Measurements from ENCODE around the gene FLNC. TPM values are rescaled to one million over a fixed set of nuclear protein-coding genes. Genes with fewer than 3 reads are reported as not detected.

The FLNC gene
- total and polyA plus RNA-seq, 9 of the 15 experiments (the other 6 are each of a cell fraction or from before 2014, with no cell fraction given): 0.90 to 155 (median 28.8) TPM

GRCh38 chr7:128883622-128884448, 53.6 kb downstream of the FLNC start (continued):
- TF ChIP-seq SMARCE1 (IDR thresholded peaks at IDR 0.05) (0 out of 2 replicates have a peak, but pooled peaks have one; percentile 38), UBTF (IDR thresholded peaks at IDR 0.05; ENCODE audit: borderline replicate concordance in 1 of 2, low read depth in 2 of 2, low read length in 2 of 2) (0 out of 4 replicates have a peak, but pooled peaks of 1 of the 2 experiments have one; percentile 37), ZKSCAN1 (IDR thresholded peaks at IDR 0.05; ENCODE audit: low read depth, low read length) (peak; percentile 33; the same call in 1 of the 2 replicates), ZNF583 (CRISPR knock-in tag; IDR thresholded peaks at IDR 0.05) (0 out of 2 replicates have a peak, but pooled peaks have one; percentile 14)

- Histone ChIP-seq H3K4me2 (ENCODE audit: insufficient read depth, low read length) (no peak overlapping the region), H3K9me1 (ENCODE audit: control insufficient read depth, insufficient read depth, low read length) (no peaks in the 10 kb centered on the region), H3K4me3 (no peak overlapping the region), H3K27ac (ENCODE audit: extremely low read depth, low read depth, low read length) (no peak overlapping the region), H3K9ac (ENCODE audit: insufficient read depth in 1 of 2, low read depth in 2 of 2, low read length in 2 of 2) (peak overlapping the region in 1 of 2 experiments; percentile 49; a peak in 2 of 4 replicates), H4K20me1 (replicated peaks; ENCODE audit: control insufficient read depth, insufficient read depth, low read length) (no peaks in the 10 kb centered on the region; the same call in 1 of the 2 replicates), H3K27me3 (ENCODE audit: control insufficient read depth in 2 of 2, insufficient read depth in 2 of 2, low read length in 2 of 2) (peaks cover 2 to 19% of the 10 kb centered on the region in 2 experiments), H3K9me3 (replicated peaks; ENCODE audit: control insufficient read depth, insufficient read depth, low read depth, low read length) (peaks cover 4% of the 10 kb centered on the region), H3K79me2 (ENCODE audit: control insufficient read depth, insufficient read depth, low read length) (no peaks in the 10 kb centered on the region), H3K36me3 (ENCODE audit: control insufficient read depth, insufficient read depth, low read length) (no peaks in the 10 kb centered on the region), H2AFZ (ENCODE audit: low read depth, low read length) (peak overlapping the region; percentile 1; the same call in 1 of the 2 replicates), H3K4me1 (replicated peaks in 1 of 2; ENCODE audit: control insufficient read depth in 2 of 2, insufficient read depth in 2 of 2, low read length in 2 of 2) (peaks cover 0 to 50% of the 10 kb centered on the region in 2 experiments; a peak in 3 of 5 replicates)
- ChIA-PET POLR2A (interaction anchor here (0.5 kb wide), 1 partner anchor 20 kb away, joined by 3 read pairs; no protein-coding TSS in a partner anchor), CTCF (ENCODE audit: low intra/inter-chr PET ratio) (no interaction called here)
- in situ Hi-C loops (cut with MboI): loop anchor here (5.0 kb wide), 2 partner anchors 207 to 272 kb away; no protein-coding TSS in a partner anchor
- ATAC-seq: no peak
- FAIRE-seq: no peak
- no TSS peak for BruUV-seq (replicated peaks)
- intact Hi-C loops (cut with micrococcal nuclease): loop anchor here (5.0 kb wide), 2 partner anchors 92 to 407 kb away; partner anchors contain the start of genes CCDC136 and METTL2B
- WGBS (ENCODE audit: insufficient coverage, low coverage, missing lambda C conversion rate): 30% methylated on average over 26 of the region's 26 CpGs
- DNase-seq (ENCODE audit: extremely low read depth in 1 of 4, low spot score in 3 of 4): no peak
- TF ChIP-seq SRSF7 (optimal IDR thresholded peaks at IDR 0.05; ENCODE audit: low read depth, low read length) (no peak), CHD4 (IDR thresholded peaks at IDR 0.05; ENCODE audit: insufficient read depth, insufficient replicate concordance, low read depth, low read length, poor library complexity, severe bottlenecking) (peak; percentile 0), L3MBTL2 (IDR thresholded peaks at IDR 0.05) (peak; percentile 82; the same call in 1 of the 2 replicates), DDX20 (tag; IDR thresholded peaks at IDR 0.05; ENCODE audit: low read depth) (no peak), ZBTB17 (CRISPR knock-in tag; IDR thresholded peaks at IDR 0.05) (no peak)
Measured at GRCh38 chr7:128884561-128885369, 54.6 kb downstream of the FLNC start.
